OCI-LY3 (cell line): ENCODE data around the gene PTTG1IP.

Source experiments
- EZH2phosphoT487 ChIP-seq: fragments of 200-600 bp; shearing (Covaris generic); IDR thresholded peaks from 2 replicates; pipeline ENCODE4 v1.6.1; 2018; ENCODE audit warnings: antibody characterized with exemption, mixed run types, low read depth
- TF ChIP-seq, protein P1 (sequence below): fragments of 200-600, 300-600 bp; sonication (generic); IDR thresholded peaks from 2 replicates; pipeline ENCODE4 v1.5.1; 2014; ENCODE audit warnings: antibody characterized with exemption, low read length, low read depth

DNA sequence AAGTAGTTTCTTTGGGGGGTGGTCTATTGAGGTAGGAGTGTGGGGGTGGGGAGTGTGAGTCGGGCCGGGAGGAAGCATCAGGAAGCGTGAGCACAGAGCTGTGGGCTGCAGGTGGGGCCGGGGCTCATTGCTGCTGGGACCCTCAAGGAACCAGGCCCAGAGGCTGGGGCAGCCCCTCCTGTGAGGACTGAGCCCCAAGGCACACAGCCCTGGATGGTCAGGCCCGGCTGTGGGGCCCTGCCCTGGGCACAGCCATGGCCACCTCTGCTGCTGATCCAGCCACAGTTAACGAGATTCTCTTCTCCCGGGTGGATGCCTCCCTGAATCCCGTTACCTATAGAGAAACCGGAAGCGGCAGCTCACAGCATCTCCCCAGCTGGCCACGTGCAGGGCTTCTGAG is 32.7 kb downstream of the PTTG1IP start:
- TF ChIP-seq, protein P1, sequence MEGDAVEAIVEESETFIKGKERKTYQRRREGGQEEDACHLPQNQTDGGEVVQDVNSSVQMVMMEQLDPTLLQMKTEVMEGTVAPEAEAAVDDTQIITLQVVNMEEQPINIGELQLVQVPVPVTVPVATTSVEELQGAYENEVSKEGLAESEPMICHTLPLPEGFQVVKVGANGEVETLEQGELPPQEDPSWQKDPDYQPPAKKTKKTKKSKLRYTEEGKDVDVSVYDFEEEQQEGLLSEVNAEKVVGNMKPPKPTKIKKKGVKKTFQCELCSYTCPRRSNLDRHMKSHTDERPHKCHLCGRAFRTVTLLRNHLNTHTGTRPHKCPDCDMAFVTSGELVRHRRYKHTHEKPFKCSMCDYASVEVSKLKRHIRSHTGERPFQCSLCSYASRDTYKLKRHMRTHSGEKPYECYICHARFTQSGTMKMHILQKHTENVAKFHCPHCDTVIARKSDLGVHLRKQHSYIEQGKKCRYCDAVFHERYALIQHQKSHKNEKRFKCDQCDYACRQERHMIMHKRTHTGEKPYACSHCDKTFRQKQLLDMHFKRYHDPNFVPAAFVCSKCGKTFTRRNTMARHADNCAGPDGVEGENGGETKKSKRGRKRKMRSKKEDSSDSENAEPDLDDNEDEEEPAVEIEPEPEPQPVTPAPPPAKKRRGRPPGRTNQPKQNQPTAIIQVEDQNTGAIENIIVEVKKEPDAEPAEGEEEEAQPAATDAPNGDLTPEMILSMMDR, result no peak
- TF ChIP-seq EZH2phosphoT487, result no peak
